NCI-H1694 (cell line): ENCODE measurements around the gene UGT3A1.
"Not testable (repeated sequence)": the region's sequence is repeated elsewhere in the genome, so short reads cannot be mapped to it uniquely, and the experiment has no call there.

Experiments
- DNase-seq: peaks from one replicate; lab custom pipeline; 2025; lab: John Stamatoyannopoulos, UW

UGT3A1 gene

GRCh38 chr5:35990941-35991611, at the start of gene UGT3A1:
Gene UGT3A1 (minus strand): TSS chr5:35991390. CDS start chr5:35991240, 150 bp downstream.
- DNase-seq, result no peak

DNA sequence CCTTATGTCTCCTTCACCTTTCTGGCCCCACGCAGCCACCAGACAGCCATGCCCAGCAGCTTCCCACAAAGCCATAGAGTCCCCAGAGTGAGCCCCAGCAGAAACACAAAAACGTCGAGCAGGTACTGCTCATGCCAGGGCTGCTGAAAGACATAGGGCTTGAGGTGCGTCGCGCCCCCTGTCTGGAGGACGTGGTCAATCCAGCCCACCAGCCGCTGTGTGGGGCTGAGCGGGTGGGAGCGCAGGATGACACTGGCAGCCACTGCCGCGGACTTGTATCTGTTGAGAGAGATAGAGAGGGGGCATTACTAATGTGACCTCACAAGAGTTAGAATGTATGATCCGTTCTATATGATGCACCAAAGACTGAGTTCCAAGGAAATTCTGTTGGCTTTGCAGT, 44.5 kb upstream of the UGT3A1 start:
- DNase-seq, result no peak

GRCh38 chr5:36034536-36035134, 43.4 kb upstream of the UGT3A1 start:
- DNase-seq, result not testable (repeated sequence)

DNA sequence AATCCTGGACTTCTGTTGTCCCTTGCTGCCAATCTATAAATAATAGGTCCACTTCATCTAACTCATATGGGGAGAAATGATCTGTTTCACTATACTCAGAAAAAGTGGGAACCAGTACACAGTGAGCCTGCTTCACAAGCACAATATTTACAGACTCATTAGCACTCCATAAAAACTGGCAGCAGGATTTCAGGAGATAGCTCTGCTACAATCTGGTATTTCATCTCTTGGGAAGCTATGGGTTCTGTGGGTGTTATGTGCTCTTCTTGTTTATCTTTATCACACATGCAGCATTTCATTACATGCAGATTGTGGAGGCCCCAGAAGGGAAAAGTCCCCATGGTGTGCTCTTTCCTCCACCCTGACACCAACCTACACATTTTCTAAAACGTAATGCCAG, 42.3 kb upstream of the UGT3A1 start:
- no peak for DNase-seq

DNA sequence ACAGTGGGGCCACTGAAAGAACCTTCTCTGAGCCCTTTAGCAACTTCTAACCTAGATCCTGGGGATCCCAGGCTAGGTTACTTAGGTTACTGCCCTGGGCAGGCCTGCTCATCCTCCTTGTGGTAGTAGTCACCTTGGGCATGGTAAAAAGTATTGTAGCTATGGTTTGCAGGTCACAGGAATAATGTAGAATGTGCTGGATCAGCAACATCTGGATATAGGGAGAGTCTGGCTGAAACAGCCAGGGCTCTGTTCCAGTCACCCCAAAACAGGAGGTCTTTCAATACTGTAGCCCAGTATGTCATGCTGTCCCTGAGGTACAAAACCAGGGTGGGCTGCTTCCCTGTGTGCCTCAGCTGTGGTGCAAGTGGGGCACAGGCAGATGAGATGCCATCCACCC, 41.9 kb upstream of the UGT3A1 start:
- no peak for DNase-seq

DNA sequence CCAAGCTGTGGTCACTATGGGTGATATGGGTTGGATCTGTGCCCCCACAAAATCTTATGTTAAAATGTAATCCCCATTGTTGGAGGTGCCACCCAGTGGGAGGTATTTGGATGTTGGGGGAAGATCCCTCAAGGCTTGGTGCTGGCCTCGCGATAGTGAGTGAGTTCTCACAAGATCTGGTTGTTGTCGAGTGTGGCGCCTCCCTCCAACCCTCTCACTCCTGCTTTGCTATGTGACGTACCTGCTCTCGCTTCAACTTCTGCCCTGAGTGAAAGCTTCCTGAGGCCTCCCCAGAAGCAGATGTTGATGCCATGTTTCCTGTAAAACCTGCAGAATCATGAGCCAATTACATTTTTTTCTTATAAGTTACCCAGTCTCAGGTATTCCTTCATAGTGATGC, 40.0 kb upstream of the UGT3A1 start:
- no peak for DNase-seq

GRCh38 chr5:36029914-36030313, 38.7 kb upstream of the UGT3A1 start:
- no peak for DNase-seq

GRCh38 chr5:36028816-36029465, 37.8 kb upstream of the UGT3A1 start:
- no peak for DNase-seq

DNA sequence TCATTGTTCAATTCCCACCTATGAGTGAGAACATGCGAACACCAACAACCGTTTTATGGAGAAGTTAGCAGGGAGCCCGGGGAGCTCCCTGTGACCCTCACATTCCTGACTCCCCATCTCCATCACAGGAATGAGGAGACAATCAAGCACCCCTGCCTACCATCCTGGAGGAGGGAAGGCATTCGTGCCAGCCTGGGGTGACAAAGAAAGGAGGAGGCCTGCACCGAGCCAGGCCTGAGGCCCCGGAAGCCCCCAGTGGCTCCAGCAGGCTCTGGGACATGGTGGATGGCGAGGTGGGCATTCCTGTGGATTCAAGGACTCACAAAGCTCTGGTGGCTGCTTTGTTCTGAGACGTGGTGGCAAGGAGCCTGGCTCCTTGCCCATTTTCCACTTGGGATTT, 36.5 kb upstream of the UGT3A1 start:
- DNase-seq, result no peak

- DNase-seq, result no peak
Observed at GRCh38 chr5:36026706-36027465, 35.7 kb upstream of the UGT3A1 start.

DNA sequence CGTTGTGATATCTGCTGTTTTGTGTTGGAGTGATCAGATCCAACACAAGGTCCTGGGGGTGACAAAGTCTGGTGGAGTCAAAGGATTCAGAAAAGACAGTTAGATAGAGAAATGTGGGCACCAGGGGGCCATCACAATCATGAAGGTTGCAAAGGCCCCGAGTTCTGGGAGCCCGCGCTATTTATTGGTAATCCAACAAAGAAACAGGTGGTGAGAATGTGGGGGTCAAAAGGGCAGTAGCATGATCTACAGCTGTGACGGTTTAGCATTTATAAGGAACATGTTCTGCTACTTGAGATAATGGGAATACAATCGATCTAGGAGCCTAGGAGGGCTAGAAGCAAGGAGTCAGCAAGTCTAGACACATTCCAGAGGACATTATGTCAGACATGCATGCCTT, 31.1 kb upstream of the UGT3A1 start:
- DNase-seq, result not testable (repeated sequence)

DNA sequence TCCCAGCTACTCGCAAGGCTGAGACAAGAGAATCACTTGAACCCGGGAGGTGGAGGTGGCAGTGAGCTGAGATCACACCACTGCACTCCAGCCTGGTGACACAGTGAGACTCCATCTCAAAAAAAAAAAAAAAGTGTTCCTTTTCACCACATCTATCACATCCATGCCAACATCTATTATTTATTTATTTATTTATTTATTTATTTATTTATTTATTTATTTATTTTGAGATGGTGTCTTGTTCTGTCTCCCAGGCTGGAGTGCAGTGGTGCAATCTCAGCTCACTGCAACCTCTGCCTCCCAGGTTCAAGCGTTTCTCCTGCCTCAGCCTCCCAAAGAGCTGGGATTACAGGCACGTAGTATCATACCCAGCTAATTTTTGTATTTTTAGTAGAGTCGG, 28.4 kb upstream of the UGT3A1 start:
- not testable (repeated sequence) for DNase-seq

- no peak for DNase-seq
Observed at GRCh38 chr5:36017622-36018021, 26.4 kb upstream of the UGT3A1 start.

- DNase-seq, result no peak
Observed at GRCh38 chr5:36017004-36017403, 25.8 kb upstream of the UGT3A1 start.

- no peak for DNase-seq
Observed at GRCh38 chr5:36013182-36013581, 22.0 kb upstream of the UGT3A1 start.

GRCh38 chr5:36009698-36010097, 18.5 kb upstream of the UGT3A1 start:
- no peak for DNase-seq

DNA sequence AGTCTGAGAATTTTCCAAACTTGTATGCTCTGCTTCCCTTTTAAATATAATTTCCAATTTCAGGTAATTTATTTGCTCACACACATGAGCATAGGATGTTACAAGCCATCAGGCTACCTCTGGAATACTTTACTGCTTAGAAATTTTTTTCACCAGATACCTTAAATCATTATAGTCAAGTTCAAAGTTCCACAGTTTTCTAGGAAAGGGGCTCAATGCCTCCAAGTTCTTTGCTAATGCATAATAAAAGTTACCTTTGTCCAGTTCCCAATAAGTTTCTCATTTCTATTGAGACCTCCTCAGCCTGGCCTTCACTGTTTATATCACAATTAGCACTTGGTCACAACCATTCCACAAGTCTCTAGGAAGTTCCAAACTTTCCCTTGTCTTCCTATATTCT, 16.2 kb upstream of the UGT3A1 start:
- DNase-seq, result no peak

DNA sequence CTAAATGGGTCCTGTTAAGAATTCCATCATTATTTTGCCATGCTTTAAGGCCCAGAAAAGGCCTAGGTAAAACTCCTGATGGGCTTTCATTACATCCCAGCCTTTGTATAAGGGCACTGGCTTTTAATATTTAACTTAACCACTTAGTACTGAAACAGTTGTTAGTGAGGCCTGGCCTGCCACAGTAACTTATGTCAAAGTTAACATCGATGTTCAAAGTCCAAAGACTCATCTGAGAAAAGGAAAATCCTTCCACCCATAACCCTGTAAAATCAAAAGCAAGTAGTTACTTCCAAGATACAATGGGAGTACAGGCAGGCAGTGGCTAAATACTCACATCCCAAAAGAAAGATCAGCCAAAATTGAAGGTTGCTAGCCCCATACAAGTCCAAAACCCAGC, 15.0 kb upstream of the UGT3A1 start:
- DNase-seq, result no peak

DNA sequence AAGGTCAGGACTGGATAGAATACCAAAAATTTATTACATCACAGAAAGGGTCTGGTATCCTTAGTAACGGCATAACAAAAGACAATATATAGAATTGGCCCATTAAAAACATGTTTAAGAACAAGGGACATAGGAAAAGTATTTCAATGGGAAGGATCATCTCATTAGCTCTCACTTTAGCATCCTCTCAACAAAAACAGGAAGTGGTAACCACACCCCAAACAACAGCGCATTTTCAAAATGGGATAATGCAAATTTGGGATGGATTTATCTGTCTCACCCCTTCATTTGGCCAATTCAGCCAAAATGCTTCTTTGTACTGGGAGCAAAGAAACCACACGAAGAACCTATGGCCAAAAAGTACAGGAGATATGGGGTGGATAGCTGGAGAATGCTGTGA, 9.8 kb upstream of the UGT3A1 start:
- DNase-seq, result no peak

GRCh38 chr5:35999547-35999946, 8.4 kb upstream of the UGT3A1 start:
- DNase-seq, result no peak

DNA sequence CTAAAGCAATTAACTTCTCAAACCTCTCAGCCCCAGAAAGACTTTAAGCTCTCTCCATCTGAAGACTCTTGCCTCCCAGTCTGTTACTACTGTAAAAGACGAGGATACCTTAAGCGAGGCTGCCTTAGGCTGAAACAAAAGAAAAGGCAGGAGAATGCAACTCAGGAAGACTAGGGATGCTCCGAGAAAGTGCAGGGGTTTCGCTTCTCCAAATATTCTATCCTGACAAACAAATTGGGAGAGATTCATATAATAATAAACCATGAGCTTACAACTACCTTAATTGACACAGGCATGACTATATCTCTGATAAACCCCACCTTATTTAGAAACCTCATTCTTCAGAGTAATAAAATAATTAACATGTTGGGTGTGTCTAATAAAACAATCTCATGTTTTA, 4.9 kb upstream of the UGT3A1 start:
- DNase-seq, result no peak

- no peak for DNase-seq
Observed at GRCh38 chr5:35990520-35990919, 670 bp downstream of the UGT3A1 start.

DNA sequence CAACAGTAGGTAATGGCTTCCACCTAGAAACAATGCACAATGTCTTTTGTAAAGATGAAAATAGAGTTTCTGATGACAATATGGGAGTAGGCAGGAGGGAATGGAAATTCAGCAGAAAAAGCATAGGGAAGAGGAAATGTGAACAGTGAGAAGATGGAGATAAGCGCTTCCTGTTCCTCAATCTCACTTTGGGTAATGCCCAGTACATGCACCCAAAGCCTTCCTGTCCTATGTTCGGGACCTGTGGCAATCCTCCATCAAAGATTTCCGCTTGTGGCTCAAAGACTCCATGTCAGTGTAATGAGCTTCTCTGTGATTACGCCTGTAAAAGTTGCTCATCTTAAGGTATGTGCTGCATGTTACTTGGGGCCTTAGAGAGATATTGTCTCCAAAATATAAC, 2.7 kb downstream of the UGT3A1 start:
- no peak for DNase-seq
